Activated T-cell treated with anti-CD3 and anti-CD28 coated beads, Interleukin-2, amount 50 U/mL, for 1 hour (primary cell): ENCODE data around the gene MDFI.

Experiments used
- DNase-seq: peaks from one replicate; pipeline ENCODE4 v3.0.0-alpha.2; 2020

Gene MDFI

GRCh38 chr6:41651962-41652657, 13.8 kb downstream of the MDFI start:
- no peak for DNase-seq

- DNase-seq = no peak
Observed at GRCh38 chr6:41652866-41653652, 14.8 kb downstream of the MDFI start.

- no peak for DNase-seq
Observed at GRCh38 chr6:41653691-41654090, 15.4 kb downstream of the MDFI start.

- no peak for DNase-seq
Observed at GRCh38 chr6:41654151-41654697, 16.0 kb downstream of the MDFI start.

- DNase-seq = no peak
Observed at GRCh38 chr6:41654698-41655151, 16.5 kb downstream of the MDFI start.

- DNase-seq = no peak
Observed at GRCh38 chr6:41655176-41655575, 16.9 kb downstream of the MDFI start.

- DNase-seq = no peak
Observed at GRCh38 chr6:41655646-41656001, 17.4 kb downstream of the MDFI start.

GRCh38 chr6:41656002-41656691, 17.9 kb downstream of the MDFI start:
- no peak for DNase-seq

GRCh38 chr6:41657131-41658094, 19.1 kb downstream of the MDFI start:
- DNase-seq = no peak

- DNase-seq = no peak
Observed at GRCh38 chr6:41658636-41659035, 20.4 kb downstream of the MDFI start.

- no peak for DNase-seq
Observed at GRCh38 chr6:41659935-41660334, 21.7 kb downstream of the MDFI start.

GRCh38 chr6:41663568-41663967, 25.3 kb downstream of the MDFI start:
- DNase-seq = no peak

- no peak for DNase-seq
Observed at GRCh38 chr6:41664271-41664670, 26.0 kb downstream of the MDFI start.

GRCh38 chr6:41667195-41667594, 28.9 kb downstream of the MDFI start:
- DNase-seq = no peak

- DNase-seq = no peak
Observed at GRCh38 chr6:41668968-41669367, 30.7 kb downstream of the MDFI start.

GRCh38 chr6:41670703-41671360, 32.6 kb downstream of the MDFI start:
- no peak for DNase-seq

- DNase-seq = no peak
Observed at GRCh38 chr6:41671376-41671775, 33.1 kb downstream of the MDFI start.

- DNase-seq = no peak
Observed at GRCh38 chr6:41672016-41672415, 33.7 kb downstream of the MDFI start.

- DNase-seq = no peak
Observed at GRCh38 chr6:41672816-41673703, 34.8 kb downstream of the MDFI start.

- DNase-seq = no peak
Observed at GRCh38 chr6:41673704-41674000, 35.4 kb downstream of the MDFI start.
